HG02759 (cell line): Measurements from ENCODE around the gene NDUFA5.

Experiments used
- ATAC-seq: cut with Tn5 transposase; IDR thresholded peaks from one replicate; pipeline ENCODE4 v1.9.1; 2021; ENCODE audit warnings: mild to moderate bottlenecking, moderate library complexity; ENCODE audit not compliant: unreplicated experiment

Gene NDUFA5

GRCh38 chr7:123557398-123558288 lies at the start of gene NDUFA5:
TSS of gene NDUFA5 (minus strand) at chr7:123557818. CDS start at chr7:123557795, 23 bp downstream.
- peak; percentile 97 for ATAC-seq

- ATAC-seq, result no peak
Measured at GRCh38 chr7:123604739-123605138, 47.1 kb upstream of the NDUFA5 start.

GRCh38 chr7:123602648-123603047 lies 45.0 kb upstream of the NDUFA5 start:
- no peak for ATAC-seq

DNA sequence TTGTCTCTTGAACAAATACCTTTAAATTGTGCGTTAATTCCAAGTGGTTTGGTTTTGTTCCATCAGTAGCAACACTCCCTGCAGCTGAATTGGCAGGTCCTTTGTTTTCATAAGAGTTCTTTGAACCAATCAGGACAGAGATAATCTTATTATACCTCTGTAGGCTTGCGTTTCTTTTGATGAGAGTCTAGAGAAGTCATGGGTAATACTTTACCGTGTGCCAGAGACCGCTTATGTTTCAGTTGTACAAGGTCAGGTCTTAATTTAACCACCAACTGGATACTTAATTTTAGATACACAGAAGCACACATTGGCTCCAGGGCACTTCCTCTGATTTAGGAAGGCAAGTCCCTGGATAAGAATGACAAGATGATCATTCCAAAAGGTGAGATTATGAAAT lies 43.9 kb upstream of the NDUFA5 start, which contains the start of gene ASB15:
ASB15 (plus strand) TSS at position 292 of the 400 bp plus-strand sequence. CDS start 12,682 bp downstream, outside the sequence.
- no peak for ATAC-seq

DNA sequence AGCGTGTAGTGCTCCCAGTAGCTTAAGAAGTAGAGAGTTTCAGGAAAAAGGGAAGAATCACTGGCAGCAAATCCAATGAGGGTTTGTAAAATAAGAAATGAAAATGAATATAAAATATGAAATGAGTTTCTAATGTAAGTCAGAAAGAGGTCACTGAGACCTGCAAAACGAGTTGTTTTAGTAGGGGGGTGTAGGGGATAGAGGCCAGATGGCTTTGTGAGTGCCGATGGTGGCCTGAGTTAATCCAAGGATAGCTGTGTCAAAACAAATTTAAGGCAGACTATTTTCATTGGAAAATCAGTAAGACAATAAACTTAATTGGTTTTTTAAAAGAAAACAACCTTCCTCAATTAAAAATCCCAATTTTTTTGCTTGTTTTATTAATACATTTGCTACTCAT lies 43.3 kb upstream of the NDUFA5 start:
- no peak for ATAC-seq

GRCh38 chr7:123599766-123600165 lies 42.1 kb upstream of the NDUFA5 start:
- ATAC-seq, result no peak

- no peak for ATAC-seq
Measured at GRCh38 chr7:123598657-123599056, 41.0 kb upstream of the NDUFA5 start.

DNA sequence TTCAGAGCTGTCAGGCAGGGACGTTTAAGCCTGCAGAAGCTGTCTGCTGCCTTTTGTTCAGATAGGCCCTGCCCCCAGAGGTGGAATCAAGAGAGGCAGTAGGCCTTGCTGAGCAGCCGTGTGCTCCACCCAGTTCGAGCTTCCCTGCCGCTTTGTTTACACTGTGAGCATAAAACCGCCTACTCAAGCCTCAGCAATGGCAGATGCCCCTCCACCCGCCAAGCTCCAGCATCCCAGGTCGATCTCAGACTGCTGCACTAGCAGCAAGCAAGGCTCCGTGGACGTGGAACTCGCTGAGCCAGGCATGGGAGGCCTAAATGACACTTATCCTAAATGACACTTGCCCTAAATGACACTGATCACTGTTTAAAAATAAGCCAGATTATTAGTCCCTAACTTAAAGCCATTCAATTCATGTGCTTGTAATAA lies 37.2 kb upstream of the NDUFA5 start:
- ATAC-seq, result no peak

DNA sequence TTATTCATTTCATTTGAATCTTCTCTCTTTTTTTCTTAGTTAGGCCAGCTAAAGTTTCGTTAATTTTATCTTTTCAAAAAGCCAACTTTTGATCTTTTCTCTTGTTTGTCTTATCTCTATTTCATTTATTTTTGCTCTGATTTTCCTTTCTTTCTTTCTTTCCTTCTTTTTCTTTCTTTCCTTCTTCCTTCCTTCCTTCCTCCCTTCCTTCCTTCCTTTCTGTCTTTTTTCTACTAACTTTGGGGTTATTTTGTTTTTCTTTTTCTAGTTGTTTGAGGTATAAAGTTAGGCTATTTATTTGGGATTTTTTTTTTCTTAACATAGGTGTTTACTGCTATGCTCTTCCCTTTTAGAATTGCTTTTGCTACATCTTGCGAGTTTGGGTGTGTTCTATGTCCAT lies 30.8 kb upstream of the NDUFA5 start:
- no peak for ATAC-seq

GRCh38 chr7:123583821-123584220 lies 26.2 kb upstream of the NDUFA5 start:
- no peak for ATAC-seq

GRCh38 chr7:123581162-123581459 lies 23.5 kb upstream of the NDUFA5 start:
- ATAC-seq, result peak; percentile 15

DNA sequence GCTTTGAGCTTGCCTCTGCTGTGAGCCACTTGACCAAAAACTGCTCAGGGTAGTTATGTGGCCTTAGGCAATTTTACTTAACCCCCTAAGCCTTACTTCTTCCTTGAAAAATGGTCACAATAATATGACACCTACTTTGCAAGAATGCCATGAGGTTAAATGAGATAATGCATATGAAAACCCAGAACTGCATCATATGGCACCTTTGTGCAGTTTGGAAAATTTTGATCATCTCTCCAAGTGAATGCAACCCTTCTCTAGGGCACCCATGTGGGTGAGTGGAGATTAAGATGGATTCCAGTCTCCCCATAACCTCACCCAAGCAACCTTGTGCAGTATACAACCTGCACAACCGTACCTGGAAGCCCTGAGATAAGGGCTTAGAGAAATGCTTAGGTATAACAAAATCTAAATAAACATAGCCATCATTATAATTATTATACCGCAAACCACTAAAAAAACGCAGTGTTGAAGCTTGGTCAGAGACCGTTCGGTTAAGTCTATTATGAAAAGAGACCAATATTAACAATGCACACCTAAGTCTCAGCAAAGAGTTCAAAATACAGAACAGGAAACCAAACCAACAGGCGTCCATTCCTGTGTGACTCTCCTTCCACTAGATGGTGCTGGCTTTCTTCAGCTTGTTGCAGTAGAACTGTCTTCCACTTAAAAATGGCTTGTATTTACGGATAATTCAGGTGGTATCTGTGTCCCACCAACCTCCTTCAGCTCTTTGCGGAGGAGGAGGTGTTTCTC lies 23.0 kb upstream of the NDUFA5 start:
- peak; percentile 71 for ATAC-seq

DNA sequence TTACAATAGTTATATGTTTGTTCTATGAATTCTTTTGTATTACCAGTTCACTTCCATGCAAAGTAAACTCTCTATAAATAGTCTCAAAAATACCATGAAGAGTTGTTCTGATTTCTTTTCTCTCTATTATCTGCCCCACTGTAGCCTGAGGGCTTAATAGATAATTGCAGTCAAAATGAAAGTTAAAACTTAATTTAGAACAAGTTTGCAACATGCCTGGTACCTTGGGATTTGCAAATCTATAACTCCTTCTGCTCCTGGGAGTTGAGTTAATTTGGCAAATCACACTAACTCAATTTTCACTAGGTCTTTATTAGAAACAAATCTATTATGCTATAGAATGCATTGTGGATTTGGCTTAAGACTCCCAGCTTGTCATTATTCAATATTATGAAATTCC lies 21.8 kb upstream of the NDUFA5 start:
- ATAC-seq, result no peak

DNA sequence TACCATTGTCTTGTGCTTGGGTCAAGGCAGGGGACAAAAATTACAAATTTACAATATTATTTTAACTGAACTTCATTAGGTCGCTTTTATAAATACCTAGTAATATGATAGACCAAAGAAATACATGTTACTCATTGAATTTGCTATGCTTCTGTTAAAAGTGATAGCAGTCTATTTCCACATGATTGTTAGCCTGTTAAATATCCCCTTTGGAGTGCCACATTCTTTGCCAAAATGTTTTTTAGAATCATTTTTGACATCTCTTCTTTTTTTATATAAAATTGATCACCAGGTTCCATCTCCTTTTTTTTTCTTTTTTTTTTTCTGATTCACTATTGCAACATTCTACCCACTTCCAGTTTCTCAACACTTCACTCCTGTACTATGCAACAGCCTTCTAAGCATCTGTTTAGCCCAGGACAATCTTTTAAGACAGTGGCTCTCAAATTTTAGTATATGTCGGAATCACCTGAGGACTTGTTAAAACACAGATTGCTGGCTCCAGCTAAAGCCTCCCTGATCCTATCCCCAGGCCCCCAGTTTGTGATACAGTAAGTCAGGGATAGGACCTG lies 16.4 kb upstream of the NDUFA5 start:
- ATAC-seq, result no peak

DNA sequence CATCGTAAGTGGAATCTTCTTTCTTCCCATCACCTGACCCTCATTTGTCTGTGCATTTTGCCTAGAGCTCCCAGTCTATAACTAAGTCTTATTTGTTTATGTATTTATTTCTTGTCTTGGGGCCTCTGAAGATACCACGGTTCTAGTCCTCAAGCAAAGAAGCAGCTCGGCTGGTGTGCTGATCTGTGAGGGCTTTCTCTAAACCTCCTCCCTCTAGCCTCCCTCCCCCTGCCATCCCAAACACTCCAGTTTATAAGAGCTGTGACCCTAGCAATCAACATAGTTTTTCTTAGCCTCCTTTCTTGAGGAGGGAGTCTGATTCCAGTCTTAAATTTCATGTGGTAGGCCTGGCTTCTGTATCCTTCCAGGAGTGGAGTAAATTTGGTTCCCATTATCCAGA lies 15.7 kb upstream of the NDUFA5 start:
- no peak for ATAC-seq

DNA sequence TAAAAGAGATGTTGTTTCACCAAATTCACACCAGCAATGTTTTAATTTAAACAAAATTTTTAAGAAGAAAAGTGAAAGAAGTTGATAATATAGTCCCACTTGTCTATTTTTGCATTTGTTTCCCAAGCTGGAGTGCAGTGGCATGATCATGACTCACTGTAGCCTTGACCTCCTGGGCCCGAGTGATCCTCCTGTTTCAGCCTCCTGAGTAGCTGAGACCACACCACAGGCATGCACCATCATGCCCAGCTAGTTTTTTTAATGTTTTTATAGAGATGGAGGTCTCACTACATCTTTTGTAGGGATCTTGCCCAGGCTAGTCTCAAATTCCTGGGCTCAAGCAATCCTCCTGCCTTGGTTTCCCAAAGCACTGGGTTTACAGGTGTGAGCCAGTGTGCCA lies 14.1 kb upstream of the NDUFA5 start:
- no peak for ATAC-seq

- ATAC-seq, result no peak
Measured at GRCh38 chr7:123571187-123571586, 13.6 kb upstream of the NDUFA5 start.

GRCh38 chr7:123570390-123571182 lies 13.0 kb upstream of the NDUFA5 start:
- ATAC-seq, result no peak

- no peak for ATAC-seq
Measured at GRCh38 chr7:123569352-123570010, 11.9 kb upstream of the NDUFA5 start.

GRCh38 chr7:123562121-123562520 lies 4.5 kb upstream of the NDUFA5 start:
- ATAC-seq, result no peak
